Central memory CD4-positive, alpha-beta T cell (primary cell): ENCODE results near the gene GDF15.

Experiments
- DNase-seq: peaks from one replicate; pipeline ENCODE4 v3.0.0; 2022

Gene GDF15

GRCh38 chr19:18419699-18420460 is 33.9 kb downstream of the GDF15 start:
- peak; percentile 45 for DNase-seq

- DNase-seq = no peak
Measured at GRCh38 chr19:18420930-18421329, 35.0 kb downstream of the GDF15 start.

GRCh38 chr19:18421371-18421959 is 35.5 kb downstream of the GDF15 start:
- no peak for DNase-seq

DNA sequence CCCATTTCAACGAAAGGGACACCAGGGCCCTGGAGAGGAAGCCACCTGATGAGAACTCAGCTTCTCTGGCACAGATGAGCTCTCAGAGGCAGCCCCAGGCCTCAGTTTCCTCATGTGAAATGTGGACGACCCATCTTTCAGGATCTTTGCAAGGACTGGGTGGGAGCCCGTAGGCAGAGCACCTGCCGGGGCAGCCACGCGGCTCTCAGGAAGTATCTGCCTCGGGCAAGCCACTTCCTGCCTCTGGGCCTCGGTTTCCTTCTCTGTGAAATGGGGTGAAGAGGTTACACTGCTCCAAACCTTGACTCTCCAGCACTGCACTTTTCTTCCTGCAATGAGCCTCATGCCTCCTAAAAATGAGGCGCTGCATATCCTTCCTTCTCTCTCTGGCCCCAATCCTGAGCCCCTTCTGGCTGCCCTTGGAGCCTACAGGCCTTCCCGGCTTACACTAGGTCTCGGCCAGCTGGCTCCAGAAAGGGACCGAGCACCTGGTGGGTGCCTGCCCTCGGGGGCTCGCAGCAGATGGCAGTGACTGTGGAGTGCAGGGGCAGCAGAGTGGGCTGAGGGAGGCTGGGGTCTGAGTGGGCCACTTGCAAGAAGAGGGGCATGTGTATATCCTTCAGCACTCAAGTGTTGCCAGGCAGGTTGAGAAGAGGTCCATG is 36.7 kb downstream of the GDF15 start:
- peak; percentile 48 for DNase-seq

DNA sequence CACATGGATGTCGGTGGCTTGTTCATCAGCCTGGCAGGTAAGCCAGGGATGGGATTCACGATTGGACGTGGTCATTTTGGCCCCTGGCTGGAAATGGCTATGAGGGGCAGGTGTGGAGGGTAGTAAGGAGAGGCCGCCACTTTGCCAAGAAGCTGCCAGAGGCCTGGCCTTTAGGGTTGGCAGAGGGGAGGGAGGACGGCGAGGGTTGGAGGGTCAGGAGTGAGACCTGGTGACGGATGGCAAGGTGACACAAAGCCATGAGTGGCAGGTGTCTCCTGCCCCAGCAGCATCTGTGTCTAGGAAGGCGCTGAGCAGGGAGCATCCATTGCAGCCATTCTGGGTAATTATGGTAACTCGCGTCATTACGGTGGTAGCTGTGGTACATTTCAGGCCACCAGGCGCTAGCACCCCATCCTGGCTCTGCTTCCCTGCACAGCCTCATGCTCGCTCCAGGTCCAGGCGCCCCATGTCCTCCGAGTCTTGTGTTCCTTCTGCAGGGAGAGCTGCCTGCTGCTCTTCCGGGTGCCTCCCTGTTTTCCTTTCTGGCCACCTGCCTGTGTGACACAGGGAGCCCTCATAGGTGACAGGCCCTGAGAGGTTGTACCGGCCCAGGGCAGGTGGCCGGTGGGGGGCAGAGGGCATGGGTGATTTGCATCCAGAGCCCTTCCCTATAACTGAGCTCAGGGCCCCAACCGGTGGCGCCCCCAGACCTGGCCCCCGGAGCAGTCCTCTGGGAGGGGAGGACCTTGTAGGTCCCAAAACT is 37.5 kb downstream of the GDF15 start:
- DNase-seq = no peak

DNA sequence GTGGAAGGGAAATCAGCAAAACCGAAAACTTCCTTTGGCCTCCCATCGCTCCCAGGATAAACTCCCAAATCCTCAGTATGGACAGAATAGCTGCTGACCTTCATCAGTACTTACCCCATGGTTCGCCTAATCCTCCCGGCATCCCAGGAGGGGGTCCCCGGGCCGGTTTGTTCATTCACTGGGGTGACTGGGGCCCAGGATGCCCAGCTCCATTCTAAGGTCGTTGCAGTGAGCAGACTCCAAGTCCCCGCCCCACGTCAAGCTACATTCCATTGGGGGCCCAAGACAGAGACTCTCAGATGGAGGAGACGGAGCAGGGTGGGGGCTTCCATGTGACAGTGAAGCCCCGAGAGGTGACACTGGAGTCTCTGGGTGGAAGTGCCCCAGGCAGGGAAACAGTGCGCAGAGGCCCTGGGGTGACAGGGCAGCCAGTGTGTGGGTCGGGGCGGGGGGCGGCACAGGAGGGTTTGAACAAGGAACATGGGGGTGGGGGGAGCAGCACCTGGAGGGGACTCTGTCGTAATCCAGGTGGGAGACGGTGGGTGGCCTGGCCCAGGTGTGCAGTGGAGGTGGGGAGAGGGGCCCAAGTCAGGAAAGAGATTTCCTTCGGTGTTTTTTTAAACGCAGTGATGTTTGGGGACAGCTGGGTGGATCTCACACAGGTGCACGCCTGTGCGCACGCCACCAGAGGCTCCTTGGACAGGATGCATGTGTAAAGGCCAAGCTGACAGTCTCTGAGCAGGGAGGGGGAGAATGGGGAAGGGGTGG is 38.3 kb downstream of the GDF15 start:
- no peak for DNase-seq

DNA sequence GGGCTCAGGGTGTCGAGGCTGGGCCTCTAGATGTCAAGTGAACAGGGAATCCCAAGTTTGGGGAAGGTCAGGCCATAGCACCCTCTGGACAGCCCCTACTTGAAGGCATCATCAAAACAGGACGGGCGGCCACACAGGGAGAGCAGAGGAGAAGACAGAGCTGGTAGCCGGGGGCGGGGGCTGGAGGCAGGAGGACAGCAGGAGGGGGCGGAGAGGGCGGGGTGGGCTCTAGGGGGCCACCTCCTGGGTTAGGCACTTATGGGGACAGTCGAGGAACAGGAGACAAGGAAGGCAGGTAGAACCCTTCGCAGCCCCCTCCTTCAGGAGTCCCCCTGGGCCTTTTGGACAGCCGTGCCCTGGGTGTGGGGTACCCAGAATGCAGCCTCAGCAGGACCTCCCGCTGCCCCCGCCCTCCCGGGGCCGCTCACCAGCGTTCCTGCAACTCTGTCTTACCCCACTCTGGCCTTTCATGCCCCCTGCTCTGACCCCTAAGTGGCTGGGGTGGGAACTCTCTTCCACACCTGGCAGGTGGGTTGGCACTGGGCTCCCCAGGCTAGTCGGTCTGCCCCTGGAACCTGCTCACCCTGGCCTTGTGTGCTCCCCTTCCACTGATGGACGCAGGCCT is 39.0 kb downstream of the GDF15 start:
- DNase-seq = no peak

GRCh38 chr19:18425515-18426415 is 39.8 kb downstream of the GDF15 start:
- no peak for DNase-seq

DNA sequence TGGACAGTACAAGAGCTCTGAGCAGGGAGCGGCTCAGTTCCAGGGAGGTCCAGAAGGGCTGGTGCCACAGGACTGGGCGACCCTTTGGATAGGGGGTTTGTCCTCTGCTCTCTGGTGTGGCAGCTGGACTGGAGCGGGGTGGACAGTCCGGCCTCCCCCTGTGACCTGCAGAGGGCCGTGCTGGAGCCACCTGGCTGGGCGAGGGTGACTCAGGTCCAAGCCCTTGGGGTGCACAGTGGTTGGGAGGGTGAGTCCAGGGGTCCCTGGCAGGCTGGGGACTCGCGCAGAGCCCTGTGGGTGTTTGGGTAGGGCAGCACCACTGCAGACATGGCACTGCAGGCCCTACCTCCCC is 40.4 kb downstream of the GDF15 start:
- no peak for DNase-seq

DNA sequence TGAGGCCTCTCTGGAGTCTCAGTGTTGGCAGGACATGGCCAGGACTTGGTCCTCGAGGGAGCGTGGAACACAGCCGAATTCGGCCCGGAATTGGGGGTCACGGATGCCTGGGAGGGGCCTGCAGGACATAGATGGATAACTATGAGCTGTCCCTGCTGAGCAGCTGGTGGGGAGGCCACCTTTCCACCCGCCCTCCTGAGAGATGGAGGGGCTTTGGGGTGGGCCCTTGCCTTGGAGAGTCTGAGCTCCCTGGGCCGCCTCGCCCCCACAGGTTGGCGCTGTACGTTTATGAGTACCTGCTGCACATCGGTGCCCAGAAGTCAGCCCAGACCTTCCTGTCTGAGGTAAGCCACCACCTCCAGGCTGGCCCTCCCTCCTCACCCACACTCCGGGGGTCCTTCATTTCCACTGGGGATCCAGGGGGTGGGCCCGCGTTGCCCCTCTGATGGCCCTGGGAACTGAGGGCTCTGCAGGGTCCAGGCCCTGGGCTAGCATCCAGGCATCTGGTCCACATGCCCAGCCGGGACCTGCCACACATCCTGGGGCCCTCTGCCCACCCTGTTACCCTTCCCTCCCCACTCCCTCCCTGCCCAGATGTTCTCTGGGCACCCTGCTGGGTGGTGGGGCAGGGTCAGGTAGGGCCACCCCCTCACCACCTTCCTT is 41.3 kb downstream of the GDF15 start:
- no peak for DNase-seq

DNA sequence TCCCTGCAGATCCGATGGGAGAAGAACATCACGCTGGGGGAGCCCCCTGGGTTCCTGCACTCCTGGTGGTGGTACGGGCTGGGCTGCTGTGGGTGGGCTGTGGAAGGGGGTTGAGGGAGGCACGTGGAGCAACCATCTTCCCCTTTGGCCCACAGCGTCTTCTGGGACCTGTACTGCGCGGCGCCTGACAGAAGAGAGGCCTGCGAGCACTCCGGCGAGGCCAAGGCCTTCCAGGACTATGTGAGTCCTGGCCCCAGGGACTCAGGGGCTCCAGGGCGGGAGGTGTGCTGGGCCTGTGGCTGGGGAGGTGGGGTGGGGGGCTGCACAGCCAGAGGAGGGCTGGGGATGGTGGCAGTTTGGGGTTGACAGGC is 41.8 kb downstream of the GDF15 start:
- DNase-seq = no peak

DNA sequence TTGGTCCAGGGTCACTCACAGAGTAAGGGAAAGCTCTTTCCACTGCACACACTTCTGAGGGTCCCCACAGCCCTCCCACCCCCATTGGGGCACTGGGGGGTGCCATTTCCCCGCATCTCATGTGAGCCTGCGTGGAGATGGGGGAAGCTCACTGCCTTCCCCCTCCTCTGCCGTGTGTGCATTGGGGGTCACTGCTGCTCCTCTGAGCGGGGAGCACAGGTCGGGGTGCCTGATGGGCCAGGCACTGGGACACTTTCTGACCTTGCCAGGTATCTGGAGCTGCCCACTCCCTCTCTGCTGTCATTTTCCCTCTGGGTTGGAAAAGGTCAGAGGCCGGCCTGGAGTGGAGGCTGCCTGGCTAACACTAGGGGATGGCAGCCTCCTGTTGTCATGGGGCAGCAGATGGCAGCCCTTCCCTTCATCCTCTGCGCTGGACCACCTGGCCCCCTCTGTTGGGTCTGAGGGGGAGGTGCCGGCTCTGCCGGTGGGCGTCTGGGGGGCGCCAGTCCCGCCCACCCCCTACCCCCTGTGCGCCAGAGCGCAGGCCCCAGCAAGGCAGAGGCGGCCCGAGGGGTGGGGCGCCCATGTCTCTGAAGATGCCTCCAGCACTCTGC is 42.3 kb downstream of the GDF15 start:
- DNase-seq = no peak

DNA sequence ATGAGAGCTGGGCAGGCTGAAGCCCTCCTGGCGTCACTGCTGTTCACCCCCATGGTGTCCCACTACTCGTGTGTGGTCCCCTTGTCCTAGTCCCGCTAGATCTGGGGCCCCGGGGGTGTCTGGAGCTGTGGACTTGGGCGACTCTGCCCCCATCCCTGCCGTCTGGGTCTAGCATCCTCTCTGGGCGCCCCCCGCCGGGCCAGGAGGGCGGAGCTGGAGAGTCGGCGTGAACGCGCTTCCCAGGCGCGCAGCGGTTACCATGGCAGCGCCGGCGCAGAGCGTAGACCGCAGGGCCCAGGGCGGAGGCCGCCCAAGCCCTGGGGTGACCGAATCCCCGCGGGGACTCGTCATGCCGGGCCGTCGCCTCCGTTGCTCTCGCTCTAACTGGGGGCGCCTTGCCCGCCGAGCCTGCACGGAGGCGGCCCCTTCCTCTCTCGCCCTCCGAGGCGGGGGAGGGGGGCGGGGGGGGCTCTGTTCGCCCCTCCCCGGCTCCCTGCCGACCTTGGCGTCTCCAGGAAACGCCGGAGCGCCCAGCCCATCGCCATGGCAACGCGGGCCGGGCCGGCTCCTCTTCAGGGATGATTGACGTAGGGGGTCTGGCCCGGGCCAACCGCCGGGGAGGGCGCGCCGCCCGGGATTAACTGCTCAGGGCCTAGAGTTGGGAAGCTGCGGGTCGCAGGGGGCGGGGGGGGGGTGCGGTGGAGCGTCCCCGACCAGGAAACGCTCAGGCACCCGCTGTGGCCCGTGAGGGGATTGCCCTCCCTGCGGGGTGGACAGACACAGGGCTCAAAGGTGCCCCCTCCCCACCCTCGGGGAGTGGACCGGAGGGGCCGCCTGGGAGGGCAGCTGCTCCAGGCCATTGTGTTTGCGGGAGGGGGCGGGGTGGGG is 43.1 kb downstream of the GDF15 start:
- DNase-seq = peak; percentile 91

DNA sequence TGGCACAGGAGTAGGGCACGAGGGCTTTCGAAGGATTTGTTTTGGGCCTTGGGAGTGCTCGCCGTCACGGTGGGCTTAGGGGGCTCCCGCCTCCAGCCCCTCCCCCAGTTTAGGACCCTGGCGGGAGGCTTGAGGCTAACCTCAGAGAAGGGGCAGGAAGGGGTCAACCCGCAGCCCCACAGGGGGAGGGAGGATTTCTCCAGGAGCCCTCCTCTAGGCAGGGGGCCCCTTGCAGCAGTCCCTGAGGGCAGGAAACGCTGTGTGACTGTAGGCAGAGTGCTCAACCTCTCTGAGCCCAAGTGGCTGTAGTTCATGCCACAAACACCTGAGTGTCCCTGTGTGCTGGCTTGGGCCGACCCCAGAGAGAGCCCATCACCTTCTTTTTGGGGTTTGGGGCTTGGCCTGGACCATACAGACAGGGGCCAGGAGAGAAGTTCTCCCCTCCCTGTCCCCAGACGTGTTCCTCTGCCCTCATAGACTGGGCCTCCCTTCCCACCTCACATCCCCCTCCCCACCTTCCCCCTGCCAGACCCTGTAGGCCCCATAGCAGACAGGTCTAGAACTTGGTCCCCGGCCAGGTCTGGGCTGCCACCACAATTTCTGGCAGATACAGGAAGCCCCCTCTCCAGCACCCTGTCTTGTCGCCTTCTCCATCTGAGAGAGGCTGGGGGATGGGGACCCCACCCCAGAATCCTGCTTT is 43.9 kb downstream of the GDF15 start:
- no peak for DNase-seq

GRCh38 chr19:18430417-18431144 is 44.6 kb downstream of the GDF15 start:
- DNase-seq = no peak

DNA sequence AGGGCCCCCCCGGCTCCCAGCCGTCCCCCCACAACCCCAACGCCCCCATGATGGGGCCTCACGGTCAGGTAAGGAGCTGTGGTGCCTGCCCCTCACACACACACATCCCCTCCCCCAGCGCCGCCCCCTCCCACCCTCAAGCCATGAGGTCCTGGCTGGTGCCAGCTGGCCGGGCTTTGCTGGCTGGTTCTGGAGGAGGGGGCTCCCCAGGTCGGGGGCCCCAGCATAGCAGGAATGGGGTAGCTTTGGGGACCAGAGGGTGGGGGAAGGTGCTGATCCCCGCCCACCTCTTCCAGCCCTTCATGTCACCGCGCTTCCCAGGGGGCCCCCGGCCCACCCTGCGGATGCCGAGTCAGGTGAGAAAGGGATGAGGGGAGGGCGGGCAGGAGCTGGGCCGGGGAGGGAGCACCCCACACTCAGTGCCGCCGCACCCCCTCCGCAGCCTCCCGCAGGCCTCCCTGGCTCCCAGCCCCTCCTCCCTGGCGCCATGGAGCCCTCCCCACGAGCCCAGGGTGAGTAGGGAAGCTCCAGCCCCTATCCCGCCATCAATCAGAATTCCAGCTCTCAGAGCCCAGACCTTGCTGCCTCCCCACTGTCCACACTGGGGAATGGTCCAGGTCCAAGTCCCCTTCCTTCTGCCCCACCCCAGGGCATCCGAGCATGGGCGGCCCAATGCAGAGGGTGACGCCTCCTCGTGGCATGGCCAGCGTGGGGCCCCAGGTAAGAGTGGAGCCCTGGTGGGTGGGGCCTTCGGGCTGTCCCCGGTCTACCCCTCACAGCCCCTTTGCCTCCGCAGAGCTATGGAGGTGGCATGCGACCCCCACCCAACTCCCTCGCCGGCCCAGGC is 45.6 kb downstream of the GDF15 start:
- no peak for DNase-seq
